ENCODE data around the gene SLC34A1.
"Not testable (repeated sequence)": the region's sequence is repeated elsewhere in the genome, so short reads cannot be mapped to it uniquely, and the experiment has no call there.

SLC34A1 gene

DNA sequence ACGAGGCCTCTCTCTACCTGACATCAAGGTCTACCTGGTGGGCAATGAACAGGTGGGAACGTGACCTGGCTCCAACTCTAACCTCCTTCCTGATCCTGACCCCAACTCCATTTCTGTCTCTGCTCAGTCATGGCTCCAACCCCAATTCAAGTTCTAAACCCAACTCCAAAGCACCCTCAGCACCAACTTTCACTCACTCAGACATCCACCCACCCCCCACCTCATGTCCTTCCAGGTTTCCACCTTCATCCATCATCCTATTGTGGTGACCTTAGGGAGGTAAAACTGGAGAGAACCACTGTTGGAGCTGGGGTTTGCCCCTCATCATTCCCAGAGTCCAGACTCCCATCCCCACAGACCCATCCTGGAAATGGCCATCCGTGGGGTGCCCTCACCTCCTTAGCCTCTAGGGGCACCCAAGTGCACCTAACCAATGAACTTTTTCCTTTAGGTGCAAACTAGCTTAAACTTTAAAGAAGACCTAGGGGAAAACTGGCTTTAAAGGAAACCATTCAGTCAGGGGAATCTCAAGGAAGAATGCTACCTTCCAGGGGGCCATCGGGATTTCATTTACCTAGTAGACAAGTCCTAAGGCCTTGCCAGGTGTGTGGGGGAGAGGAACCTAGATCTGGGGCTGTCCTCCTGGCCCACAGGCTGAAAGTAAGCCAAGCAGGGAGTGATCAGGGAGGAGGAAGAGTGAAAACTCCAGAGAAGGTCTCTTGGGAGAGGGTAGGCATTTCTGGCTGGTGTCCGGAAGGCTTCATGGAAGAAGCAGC is 15.2 kb upstream of the SLC34A1 start:
- no peak for DNase-seq

DNA sequence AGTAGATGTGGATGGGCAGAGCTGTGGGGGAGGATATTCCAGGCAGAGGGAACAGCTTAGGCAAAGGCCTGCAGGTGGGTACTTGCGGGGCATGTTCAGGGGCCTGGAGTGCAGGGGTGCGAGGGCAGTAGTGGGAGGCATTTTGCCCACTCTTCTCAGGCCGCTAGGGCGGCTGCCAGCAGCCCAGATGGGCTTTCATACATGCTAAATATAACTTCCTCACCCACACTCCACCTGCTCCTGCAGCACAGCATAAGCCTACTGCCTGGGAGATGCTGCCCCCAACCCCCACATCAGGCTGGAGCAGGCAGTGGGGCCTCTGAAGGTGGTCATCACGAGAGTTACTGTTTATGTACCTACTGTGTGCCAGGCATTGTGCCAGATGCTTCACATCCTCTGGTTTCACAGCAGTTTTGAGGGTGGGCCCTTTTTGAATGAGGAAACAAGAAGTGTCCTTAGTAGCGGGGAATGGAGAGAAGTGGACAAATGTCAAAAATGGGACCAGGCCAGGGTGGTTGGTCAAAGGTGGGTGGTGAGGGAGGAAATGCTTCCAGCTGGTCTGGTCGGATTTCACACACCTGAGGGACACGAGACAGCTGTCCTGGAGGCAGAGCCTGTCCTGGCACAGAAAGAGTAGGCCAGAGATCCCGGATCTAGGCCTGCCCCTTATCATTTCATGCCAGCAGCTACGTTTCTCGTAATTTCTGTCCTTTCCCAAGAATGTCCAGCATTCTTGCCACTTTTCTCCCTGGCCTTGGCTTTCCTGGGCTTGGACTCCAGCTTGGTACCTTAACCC is 14.4 kb upstream of the SLC34A1 start:
- no peak for DNase-seq

DNA sequence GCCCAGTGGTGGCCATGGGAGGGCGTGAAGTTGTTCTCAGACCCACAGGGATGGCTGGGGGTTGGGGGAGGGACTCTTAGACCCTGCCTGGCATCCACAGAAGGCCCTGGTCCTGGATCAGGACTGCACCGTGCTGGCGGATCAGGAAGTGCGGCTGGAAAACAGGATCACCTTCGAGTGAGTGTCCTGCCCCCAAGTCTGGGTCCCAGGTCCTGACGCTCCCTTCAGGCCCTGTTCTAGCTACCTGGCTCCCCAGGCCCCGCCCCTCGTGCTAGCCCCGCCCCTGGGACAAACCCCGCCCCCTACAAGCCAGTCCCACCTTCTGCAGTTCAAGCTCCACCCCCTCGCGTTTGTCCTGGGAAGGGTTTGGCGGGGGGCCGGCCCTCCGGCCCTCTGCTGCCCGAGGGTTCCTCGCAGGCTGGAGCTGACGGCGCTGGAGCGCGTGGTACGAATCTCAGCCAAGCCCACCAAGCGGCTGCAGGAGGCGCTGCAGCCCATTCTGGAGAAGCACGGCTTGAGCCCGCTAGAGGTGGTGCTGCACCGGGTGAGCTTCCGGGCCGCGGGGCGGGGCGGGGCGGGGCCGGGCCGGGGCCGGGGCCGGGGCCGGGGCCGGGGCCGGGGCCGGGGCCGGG is 13.6 kb upstream of the SLC34A1 start:
- DNase-seq: peak; percentile 80

DNA sequence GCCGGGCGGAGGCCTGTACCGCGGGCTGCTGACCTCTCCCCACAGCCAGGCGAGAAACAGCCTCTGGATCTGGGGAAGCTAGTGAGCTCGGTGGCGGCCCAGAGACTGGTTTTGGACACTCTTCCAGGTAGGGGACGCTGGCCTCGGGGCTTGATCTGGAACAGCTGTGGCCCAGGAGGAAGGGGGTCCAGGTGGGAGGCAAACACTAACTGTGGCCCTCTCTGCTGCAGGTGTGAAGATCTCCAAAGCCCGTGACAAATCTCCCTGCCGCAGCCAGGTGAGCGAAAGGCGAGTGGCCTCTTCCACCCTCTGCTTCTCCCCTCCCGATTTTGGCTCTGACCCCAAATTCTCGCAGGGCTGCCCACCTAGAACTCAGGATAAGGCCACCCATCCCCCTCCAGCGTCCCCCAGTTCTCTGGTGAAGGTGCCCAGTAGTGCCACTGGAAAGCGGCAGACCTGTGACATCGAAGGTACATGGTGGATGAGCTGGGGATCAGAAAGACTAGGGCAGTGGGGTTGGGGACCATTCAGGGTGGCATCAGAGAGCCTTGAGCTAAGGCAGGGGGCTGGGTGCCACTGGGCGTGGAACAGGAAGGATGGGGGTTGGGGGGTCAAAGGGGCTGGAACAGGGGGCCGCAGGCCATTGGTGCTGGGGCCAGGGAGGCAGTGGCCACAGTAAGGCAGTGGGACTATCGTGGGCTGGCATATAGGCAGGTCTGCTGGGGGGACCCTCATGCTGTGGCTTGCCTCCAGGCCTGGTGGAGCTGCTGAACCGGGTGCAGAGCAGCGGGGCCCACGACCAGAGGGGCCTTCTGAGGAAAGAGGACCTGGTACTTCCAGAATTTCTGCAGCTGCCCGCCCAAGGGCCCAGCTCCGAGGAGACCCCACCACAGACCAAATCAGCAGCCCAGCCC is 12.9 kb upstream of the SLC34A1 start:
- no peak for DNase-seq

DNA sequence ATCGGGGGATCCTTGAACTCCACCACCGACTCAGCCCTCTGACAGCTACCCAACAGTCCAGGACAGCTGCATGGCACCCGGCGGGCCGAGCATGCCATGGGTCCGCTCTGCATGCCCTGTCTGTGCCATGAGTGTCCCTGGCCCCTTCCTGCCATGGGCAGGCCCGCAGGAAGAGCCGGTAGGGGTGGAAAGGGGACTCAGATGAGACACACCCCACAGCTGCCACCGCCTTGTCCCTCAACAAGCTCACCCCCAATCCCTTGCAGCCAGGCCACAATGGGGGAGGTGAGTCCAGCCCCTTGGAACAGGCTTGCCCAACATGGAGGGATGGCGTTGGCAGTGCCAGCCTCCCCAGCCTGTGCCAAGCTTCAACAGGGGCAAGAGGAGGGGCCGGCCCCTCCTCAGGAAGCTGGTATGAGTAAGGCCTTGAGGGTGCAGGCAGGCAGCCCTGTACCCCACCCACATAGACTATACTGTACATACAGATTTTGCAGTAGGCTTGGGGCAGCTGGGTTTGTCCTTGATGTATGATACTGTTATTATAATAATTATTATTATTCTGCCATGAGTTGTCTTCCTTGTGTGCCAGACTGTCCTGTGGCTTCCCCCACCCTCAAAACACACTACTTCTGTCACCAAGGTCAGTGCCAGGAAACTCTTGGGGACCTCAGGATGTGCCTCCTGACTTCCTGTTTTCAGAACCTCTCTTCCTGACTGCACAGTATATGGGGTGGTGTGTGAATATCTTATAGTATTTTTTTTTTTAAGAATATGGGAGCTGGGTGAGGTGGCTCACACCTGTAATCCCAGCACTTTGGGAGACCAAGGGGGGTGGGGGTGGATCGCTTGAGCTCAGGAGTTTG is 12.0 kb upstream of the SLC34A1 start:
- no peak for DNase-seq

DNA sequence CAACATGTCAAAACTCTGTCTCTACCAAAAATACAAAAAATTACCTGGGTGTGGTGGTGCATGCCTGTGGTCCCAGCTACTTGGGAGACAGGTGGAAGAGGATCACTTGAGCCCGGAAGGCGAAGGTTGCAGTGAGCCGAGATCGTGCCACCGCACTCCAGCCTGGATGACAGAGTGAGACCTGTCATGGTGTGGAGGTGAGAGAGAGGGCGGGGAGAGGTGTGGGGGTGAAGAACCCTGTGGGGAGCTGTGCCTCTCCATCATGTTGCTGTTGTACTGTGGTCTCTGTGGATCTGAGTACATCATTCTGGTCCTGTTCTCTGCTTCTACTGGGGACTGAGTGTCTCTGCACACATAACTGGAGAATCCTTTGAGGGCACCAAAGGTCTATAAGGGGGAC is 11.3 kb upstream of the SLC34A1 start:
- no peak for DNase-seq

DNA sequence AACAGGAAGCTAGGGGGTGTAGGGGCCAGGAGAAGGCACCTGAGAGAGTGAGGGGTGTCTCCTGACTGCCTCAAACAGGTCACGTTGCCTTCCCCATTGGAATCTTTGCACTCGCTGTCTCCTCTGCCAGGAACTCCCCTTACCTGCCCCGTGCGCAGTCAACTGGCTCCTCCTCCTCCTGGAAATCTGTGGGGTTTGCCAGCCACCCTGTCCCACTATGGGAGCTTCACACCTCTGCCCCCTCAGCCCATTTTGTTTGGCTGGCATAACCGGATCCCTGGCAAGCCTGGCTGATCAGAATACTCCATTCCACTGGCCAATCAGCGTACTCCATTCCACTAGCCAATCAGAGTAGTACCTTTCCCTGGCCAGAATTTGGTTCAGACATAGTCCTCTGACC is 10.4 kb upstream of the SLC34A1 start:
- no peak for DNase-seq

DNA sequence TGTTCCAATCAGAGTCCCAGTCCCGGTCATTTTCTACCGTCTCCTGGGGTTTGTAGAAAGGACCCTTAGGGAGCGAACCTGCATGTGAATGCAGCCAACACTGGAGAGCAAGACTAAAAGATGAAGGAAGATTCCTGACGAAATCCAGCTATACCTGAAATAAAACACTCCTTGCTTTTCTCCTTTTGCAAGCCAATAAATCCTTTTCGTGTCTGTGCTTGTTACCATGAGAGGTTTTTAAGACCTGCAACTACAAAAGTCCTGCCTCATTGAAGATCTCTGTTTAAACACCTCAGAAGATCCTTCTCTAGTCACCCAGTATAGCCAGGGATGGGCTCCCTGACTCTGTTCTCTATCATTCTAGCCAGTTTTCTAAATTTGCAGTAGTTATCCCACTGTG is 10.0 kb upstream of the SLC34A1 start:
- DNase-seq: no peak

DNA sequence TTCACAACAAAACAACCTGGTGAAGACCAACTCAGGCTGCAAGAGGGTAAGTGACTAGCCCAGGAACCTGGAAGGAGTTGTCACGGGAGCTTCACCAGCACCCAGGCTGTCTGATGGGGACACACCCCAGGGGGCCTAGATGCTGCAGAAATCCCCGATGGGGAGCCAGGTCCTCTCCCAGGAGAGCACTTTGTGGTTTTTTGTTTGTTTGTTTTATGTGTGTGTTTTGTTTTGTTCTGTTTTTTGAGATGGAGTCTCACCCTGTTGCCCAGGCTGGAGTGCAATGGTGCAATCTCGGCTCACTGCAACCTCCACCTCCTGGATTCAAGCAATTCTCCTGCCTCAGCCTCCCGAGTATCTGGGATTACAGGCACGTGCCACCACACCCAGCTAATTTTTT is 8.7 kb upstream of the SLC34A1 start:
- not testable (repeated sequence) for DNase-seq

DNA sequence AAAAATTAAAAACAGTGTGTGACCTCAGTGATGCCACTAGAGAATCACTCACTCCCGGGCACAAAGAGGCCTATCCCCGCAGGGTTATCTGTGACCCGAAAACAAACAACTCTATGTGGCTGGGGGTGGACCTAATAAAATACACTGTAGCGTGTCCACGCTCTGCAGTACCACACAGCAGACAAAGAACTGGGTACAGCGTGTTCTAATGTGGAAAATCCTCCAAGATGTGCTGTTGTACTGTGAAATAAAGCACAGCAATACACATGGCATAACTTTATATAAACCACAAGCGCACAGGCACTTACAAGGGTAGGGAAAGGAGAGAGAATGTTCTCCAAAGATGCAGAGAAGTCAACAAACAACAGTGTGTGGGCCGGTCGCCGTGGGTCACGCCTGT is 8.1 kb upstream of the SLC34A1 start:
- DNase-seq: no peak

DNA sequence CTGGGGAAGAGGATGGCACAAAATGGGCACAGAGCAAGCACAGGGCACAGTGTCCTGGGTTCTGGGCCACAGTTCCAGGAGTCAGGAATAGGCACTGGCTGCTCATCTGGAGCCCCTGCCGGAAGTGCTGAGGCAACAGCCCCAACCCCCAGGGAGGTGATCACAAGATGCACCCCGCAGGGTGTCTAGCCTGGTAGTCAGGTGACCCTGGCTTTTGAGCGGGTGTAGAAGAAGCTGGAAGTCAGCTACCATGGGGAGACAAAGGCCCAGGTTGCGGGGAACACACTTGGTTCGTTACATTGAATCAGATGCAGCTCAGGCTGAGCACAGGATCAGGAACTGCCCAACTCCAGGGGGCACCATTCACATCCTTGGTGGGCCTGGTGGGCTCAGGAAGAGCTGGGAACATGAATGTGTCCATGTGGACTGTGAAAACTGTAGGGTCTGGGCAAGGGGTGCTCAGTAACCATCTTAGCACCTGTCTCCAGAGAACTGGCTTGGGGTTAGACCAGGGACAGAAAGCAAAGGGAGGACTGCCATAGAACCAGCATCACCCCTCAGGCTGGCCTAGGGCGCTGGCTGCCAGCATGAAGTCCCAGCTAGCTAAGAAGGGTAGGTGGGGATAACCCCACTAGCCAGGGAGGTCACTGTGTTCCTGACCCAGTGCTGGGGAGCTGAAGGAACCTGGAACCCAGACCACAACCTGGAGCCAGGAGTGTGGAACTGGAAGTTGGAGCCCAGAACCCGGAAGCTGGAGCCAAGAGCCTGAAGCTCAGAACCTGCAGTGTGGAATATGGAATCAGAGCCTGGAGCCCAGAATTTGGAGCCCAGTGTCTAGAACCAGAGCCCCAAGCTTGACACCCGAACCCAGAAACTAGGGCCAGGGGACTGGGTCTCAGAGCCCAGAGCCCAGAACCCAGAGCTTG is 6.1 kb upstream of the SLC34A1 start:
- DNase-seq: no peak

DNA sequence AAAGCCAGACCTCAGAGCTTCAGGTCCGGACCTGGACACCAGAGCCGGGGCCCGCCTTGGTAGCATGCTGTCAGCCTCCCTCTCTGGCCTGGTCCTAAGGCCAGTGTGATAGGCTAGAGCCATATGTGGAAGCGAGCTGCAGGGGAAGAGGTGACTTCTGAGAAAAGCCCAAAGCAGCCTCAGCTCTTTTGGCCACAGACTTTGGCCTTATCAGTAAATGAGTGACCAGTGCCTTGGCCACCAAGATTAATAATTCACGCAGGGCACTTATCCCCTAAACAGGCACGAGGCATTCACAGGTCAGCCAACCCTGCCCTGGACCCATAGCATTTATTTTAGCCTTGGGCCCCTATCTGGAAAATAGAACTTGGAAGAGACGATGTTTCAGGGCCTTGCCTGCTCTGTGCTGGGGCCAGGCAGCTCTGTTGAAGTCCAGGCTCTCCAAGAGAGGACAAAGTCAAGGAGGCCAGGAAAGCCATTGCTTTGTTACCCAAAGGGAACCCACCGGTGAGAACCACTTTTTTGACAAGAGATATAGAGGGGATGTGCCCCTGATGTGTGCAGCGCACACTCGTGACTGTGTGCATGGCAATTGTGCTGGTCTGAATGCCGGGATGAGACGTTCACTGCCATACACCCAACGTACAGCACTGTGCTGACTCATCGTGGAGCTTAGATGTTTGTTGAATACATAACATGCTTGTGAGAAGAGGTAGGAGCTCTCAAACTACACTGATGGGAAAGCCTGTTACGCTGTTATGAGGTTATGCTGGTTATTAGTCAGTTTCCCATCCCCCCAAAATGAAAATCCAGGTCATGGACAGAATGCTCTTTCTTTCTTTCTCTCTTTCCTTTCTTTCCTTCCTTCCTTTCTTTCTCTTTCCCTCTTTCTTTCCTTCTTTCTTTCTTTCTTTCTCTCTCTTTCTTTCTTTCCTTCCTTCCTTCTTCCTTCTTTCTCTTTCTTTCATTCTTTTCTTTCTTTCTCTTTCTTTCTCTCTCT is 5.0 kb upstream of the SLC34A1 start:
- no peak for DNase-seq

DNA sequence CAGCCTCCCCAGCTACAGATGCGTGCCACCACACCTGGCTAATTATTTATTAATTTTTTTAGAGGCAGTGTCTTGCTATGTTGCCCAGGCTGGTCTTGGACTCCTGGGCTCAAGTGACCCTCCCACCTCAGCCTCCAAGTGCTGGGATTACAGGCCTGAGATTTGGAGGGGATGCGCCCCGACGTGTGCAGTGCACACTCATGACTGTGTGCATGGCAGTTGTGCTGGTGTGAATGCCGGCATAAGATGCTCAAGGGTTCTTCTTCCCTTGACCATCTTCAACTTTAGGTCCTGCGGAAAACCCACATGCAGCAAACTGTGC is 3.5 kb upstream of the SLC34A1 start:
- DNase-seq: no peak

DNA sequence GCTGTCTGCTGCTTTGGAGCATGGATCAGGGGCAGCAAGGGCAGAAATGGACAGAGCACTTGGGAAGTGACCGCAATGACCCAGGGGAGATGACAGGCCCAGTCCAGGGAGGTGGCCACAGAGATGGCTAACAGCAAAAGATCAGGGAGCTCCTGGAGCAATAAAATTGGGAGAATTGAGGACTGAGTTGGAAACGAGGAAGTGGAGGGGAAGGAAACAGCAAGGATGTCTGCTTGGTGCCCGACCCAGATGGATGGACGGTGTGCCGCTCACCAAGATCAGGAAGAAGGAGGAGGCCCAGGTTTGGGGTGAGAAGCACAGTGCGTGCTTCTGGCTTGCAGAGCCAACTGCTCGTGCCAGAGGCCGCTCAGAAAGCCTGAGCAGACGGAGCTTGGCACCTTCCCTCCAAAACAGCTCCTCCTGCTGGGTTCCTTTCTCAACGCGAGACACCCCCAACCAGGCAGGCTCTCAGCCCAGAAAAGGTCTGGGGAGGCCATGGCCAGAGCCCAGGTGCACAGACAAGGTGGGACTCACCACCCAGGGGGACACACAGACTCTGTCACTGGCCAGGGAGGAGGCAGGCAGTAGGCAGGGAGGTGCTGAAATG is 1.7 kb upstream of the SLC34A1 start:
- DNase-seq: no peak

DNA sequence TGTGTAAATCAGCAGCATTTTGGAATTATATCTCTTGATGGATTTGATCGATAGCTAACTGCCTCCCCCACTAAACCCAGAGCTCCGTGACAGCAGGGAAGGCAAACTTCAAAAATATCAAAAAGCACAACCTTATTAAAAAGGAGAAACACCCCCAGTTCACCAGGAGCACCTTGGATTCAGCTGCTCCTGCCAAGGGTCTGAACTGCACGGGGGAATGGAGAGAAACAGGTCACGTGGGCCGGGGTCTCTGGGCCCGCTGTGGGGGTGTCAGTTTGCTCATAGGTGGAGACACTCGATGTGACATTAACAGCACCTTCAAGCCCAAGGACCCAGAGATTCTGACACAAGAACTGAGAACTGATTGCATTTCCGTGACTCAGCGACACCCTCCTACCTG is 1.1 kb upstream of the SLC34A1 start:
- DNase-seq: no peak

DNA sequence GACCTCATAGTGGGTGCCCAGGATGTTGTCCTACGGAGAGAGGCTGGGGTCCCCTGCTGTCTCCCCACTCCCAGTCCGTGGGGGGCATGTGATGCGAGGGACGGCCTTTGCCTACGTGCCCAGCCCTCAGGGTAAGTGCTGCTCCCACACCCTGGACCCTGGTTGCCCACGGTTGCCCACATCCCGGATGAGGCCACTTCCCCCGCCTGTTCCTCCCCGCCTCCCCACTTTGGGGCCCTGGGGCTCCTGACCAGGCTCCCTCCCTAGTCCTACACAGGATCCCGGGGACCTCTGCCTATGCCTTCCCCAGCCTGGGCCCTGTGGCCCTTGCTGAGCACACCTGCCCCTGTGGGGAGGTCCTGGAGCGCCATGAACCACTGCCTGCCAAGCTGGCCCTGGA is 1.5 kb downstream of the SLC34A1 start:
- DNase-seq: no peak

DNA sequence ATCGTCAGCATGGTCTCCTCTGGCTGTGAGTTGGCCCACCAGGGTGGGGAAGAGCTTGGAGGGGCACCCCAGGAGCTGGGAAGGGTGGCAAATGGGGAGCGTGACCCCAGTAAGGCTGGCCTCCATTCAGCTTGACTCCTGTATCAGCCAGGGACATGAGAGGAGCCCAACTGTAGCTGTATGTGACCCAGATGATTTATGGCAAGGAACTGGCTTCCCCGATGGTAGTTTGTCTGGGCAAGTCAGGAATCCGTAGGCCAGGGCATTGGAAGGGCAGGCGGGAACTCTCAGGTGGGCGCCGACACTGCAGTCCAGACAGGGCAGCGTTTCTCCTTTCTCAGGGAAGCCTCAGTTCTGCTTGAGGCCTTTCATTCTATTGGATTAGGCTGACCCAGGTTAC is 2.3 kb downstream of the SLC34A1 start:
- no peak for DNase-seq

DNA sequence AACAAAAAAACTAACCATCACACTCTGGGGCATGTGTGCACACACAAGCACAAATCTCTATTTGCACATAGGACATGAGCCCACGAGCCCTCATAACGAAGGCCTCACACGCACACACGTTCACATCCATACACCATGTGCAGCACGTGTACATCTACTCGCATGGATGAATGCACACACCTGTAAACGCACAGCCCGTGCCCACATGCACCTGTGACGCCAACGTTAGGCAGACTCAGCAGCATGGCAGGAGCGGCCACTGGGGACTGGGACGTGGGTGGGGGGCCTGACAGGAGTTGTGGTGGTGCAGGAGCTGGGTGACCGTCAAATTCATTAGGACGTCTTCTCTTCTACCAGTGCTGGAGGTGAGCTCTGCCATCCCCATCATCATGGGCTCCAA is 3.2 kb downstream of the SLC34A1 start:
- no peak for DNase-seq

DNA sequence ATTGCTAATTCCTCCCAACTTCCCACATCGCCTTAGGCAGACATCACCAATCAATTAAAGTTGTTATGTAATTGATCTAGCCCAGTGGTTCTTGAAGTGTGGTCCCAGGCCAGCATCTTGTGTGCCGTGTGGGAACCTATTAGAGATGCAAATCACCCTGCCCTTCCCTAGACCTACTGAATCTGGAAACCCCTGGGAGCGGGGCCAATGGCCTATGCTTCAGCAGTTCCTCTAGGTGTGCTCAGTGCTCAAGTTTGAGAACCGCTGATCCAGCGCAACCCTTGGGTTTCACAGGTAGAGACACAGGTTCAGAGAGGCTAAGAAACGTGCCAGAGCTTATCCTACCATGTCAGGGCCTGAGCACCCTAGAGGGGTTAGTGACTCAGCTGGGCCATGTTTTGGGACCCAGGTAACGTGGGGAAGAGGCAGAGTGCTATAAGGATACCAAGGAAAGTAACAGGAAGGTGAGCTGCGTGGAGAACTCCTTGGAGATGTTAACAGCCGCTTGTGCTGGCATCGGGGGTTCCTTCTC is 4.4 kb downstream of the SLC34A1 start:
- no peak for DNase-seq

Measured in CD4-positive, alpha-beta T cell treated with Interleukin-12 subunit alpha and Interleukin-12 subunit beta, for 1 hour (primary cell).